HG03095 (cell line): ENCODE measurements around the gene CLIP1.
"Not testable (repeated sequence)": the region's sequence is repeated elsewhere in the genome, so short reads cannot be mapped to it uniquely, and the experiment has no call there.

Source experiments
- ATAC-seq: cut with Tn5 transposase; IDR thresholded peaks from one replicate; pipeline ENCODE4 v1.9.1; 2021; ENCODE audit warnings: moderate library complexity; ENCODE audit not compliant: unreplicated experiment

CLIP1 gene

GRCh38 chr12:122399592-122400373 is 22.7 kb downstream of the CLIP1 start:
- ATAC-seq, result no peak

DNA sequence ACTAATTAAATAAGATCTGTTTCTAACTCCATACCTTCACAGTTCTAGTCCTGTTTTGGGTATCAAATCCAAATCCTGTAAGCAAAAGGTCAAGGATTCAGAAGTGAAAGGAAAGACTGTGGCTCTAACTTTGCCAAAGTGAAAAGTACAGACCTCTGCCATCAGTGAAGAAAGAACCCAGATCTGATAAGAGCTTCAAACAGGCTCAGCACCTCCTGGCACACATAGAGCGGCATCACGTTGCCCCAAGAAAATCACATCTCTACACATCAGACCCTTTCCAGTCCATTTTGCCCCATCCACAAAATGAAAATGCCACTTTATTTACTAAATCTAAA is 23.2 kb downstream of the CLIP1 start:
- no peak for ATAC-seq

DNA sequence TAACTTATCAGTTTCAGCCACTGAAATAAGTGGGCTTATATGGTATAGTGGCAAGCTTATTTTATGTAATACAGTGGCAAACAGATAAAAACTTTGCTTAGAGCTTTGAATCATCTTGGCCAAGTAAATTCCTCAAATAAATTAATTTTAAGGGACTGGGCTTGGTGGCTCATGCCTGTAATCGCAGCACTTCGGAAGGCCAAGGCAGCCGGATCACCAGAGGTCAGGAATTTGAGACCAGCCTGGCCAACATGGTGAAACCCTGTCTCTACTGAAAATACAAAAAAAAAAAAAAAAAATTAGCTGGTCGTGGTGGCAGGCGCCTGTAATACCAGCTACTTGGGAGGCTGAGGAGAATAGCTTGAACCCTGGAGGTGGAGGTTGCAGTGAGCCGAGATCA is 24.5 kb downstream of the CLIP1 start:
- not testable (repeated sequence) for ATAC-seq

GRCh38 chr12:122395319-122395718 is 27.1 kb downstream of the CLIP1 start:
- ATAC-seq, result no peak

DNA sequence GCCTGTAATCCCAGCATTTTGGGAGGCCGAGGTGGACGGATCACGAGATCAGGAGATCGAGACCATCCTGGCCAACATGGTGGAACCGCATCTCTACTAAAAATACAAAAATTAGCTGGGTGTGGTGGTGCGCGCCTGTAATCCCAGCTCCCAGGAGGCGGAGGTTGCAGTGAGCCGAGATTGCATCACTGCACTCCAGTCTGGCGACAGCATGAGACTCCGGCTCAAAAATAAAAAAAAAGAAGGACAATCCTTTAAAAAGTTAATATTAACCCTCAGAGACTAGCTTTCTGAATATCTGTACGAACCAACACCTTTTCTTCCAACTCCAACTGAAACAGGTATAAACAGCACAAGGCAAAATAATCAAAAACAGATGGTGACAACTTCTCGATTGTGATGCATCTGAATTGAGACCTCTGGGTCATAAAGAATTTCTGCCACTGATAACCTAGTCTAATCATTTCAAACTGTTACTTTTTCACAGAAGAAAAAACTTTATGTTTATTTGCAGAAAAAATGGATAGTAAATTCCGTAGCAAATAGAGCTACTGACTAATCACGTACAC is 27.8 kb downstream of the CLIP1 start:
- ATAC-seq, result no peak

DNA sequence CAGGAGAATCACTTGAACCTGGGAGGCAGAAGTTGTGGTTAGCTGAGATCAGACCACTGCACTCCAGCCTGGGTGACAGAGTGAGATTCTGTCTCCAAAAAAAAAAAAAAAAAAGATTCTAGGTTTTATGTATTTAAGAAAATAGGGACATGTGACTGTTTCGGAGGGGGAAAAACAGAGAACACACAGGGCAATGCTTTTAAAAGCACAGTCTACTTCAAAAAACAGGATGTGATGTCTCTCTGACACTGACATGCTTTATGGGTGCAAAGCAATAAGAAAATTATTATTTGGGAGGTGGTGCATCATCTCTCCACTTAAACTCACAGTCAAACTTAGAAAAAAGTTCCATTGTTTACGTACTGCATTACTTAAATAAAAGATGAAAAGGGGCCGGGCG is 28.7 kb downstream of the CLIP1 start:
- no peak for ATAC-seq

GRCh38 chr12:122392411-122392810 is 30.1 kb downstream of the CLIP1 start:
- ATAC-seq, result no peak

GRCh38 chr12:122389677-122390076 is 32.8 kb downstream of the CLIP1 start:
- ATAC-seq, result no peak

DNA sequence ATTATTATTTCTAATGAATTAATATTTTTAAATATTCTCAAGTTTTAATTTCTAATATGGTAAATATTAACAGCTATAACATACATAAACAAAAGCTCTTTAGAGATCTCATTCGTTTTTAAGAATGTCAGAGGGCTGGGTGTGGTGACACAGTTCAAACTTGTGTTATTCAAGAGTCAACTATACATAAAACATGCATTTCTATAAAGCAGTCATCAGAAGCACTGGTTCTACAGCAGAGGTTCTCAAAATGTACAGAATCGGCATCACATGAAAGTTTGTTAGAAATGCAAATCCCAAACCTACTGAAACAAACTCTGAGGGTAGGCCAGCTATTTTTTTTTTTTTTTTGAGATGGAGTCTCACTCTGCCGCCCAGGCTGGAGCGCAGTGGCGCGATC is 34.6 kb downstream of the CLIP1 start:
- ATAC-seq, result no peak

- no peak for ATAC-seq
Observed at GRCh38 chr12:122385171-122386016, 37.1 kb downstream of the CLIP1 start.

DNA sequence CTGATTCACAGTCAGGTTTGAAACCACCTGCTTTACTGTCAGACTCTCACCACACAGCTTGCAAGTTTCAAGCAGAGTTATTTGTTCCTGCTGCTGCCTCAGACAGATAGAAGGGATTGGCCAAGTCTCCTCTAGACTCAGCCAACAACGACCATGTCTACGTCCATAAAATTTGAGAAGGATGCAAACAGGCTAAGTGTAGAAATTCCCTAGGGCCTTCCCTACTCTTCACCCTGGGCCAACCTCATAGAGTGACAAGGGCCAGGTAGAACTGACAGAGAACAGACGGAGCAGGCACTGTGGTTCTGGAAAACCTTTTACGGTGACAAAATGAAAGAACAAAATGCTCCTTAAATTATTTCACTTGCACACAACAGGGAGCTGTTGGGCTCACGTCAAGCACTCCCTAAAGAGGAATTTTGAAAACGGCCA is 39.5 kb downstream of the CLIP1 start:
- no peak for ATAC-seq

GRCh38 chr12:122381021-122381420 is 41.4 kb downstream of the CLIP1 start:
- ATAC-seq, result no peak

DNA sequence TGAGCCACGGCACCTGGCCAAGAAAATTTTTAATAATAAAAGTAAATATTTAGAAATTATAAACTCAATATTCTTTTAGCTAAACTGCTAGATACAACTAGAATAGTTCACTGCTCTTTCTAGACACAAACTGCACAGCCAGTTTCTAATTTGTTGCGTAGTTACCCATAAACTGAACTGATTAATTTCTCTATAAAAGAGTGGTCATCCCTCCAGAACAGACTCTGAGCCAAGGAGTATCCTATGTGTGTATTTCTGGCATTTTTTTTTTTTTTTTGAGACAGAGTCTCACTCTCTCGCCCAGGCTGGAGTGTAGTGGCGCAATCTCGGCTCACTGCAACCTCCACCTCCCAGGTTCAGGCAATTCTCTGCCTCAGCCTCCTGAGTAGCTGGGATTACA is 45.7 kb downstream of the CLIP1 start:
- ATAC-seq, result not testable (repeated sequence)

GRCh38 chr12:122374707-122375106 is 47.8 kb downstream of the CLIP1 start:
- no peak for ATAC-seq

GRCh38 chr12:122371475-122372045 is 50.9 kb downstream of the CLIP1 start:
- ATAC-seq, result no peak

GRCh38 chr12:122368361-122369073 is 54.0 kb downstream of the CLIP1 start:
- ATAC-seq, result no peak

- not testable (repeated sequence) for ATAC-seq
Observed at GRCh38 chr12:122367632-122368031, 54.8 kb downstream of the CLIP1 start.

DNA sequence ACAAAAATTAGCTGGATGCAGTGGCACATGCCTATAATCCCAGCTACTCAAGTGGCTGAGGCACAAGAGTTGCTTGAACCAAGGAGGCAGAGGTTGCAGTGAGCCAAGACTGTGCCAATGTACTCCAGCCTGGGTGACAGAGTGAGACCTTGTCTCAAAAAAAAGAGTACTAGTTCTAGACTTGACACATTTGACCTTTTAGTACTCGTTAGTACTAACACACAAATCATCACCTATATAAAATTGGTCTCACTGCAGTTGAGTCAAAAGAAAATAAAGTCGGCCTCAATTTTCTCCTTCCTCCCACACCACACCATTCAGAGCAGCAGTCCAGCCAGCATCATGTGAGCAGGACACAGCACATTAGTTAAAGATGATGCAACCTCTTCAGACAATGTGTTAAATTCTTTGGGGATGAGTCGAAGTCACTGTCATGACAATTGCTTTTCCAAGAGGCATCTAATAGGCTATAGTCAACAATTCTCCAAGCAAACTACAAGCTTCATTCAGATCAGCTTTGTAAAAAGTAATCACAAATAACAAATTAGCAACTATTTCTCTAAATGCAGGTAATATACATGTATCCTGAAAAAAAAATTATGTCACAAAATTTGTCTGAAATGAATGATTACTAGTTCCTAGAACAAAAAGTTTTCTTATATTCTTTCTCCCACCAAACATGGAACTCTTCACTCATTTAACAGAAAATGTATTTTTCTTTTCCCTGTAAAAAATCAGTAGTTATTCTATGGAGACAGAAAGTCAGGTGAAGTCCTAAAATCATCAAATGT is 55.6 kb downstream of the CLIP1 start:
- ATAC-seq, result no peak

DNA sequence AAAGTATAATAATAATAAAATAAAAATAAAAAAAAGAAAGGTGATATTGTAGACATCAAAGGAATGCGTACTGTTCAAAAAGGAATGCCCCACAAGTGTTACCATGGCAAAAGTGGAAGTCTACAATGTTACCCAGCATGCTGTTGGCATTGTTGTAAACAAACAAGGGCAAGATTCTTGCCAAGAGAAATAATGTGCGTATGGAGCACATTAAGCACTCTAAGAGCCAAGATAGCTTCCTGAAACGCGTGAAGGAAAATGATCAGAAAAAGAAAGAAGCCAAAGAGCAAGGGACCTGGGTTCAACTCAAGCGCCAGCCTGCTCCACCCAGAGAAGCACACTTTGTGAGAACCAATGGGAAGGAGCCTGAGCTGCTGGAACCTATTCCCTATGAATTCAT is 57.2 kb downstream of the CLIP1 start:
- not testable (repeated sequence) for ATAC-seq

DNA sequence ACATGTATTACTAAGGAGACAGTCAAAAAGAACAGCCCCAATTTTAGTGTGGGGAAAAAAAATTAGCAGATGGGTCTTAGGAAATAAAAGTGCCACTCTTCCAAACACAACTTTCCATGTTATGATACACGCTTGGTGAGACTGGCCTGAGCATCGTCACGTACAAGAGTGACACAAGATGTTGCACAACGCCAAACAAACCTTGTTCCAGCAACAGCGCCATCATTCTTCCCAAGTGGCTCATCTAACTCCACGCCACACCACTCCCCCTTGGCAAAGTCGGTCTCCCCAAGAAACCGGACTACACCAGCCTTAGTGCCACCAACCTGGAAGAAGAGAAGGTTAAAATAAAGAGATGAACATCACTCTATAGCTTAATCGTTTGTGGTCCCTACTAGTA is 58.7 kb downstream of the CLIP1 start:
- ATAC-seq, result no peak
